Erythroblast (primary cell): ENCODE results near the gene UNC93A.

Experiments
- DNase-seq, 2 experiments: peaks; one replicate each; lab custom pipeline; 2025; lab: John Stamatoyannopoulos, UW
- GATA1 ChIP-seq: IDR thresholded peaks from 2 replicates; pipeline ENCODE4 v1.6.1; 2011; ENCODE audit warnings: low read depth, mild to moderate bottlenecking, control low read depth, low read length, moderate library complexity
- POLR2A ChIP-seq: IDR thresholded peaks from 2 replicates; pipeline ENCODE4 v1.6.1; 2011; ENCODE audit warnings: mild to moderate bottlenecking, low read length

The UNC93A gene

GRCh38 chr6:167328086-167328485 is 37.0 kb downstream of the UNC93A start:
- TF ChIP-seq POLR2A: no peak
- TF ChIP-seq GATA1: no peak
- DNase-seq: no peak

GRCh38 chr6:167329014-167329413 is 37.9 kb downstream of the UNC93A start:
- DNase-seq: no peak
- TF ChIP-seq POLR2A (no peak), GATA1 (no peak)

- DNase-seq: no peak
- TF ChIP-seq POLR2A: no peak
Measured at GRCh38 chr6:167330750-167331149, 39.6 kb downstream of the UNC93A start.

- TF ChIP-seq GATA1 (no peak), POLR2A (no peak)
- no peak for DNase-seq
Measured at GRCh38 chr6:167331565-167331964, 40.5 kb downstream of the UNC93A start.

GRCh38 chr6:167336844-167337630 is 45.9 kb downstream of the UNC93A start:
- TF ChIP-seq GATA1 (no peak), POLR2A (no peak)
- DNase-seq: no peak

GRCh38 chr6:167337675-167338449 is 46.7 kb downstream of the UNC93A start:
- no peak for DNase-seq
- TF ChIP-seq POLR2A (no peak), GATA1 (no peak)

GRCh38 chr6:167338541-167339117 is 47.5 kb downstream of the UNC93A start:
- no peak for DNase-seq
- no peak for TF ChIP-seq POLR2A
- TF ChIP-seq GATA1: no peak

GRCh38 chr6:167341038-167341583 is 50.0 kb downstream of the UNC93A start:
- no peak for TF ChIP-seq GATA1
- no peak for TF ChIP-seq POLR2A
- DNase-seq: no peak

GRCh38 chr6:167341665-167342655 is 50.8 kb downstream of the UNC93A start:
- TF ChIP-seq GATA1 (no peak), POLR2A (no peak)

GRCh38 chr6:167342879-167343610 is 51.9 kb downstream of the UNC93A start:
- no peak for DNase-seq
- TF ChIP-seq POLR2A: no peak
- TF ChIP-seq GATA1: no peak

More at GRCh38 chr6:167341665-167342655, 50.8 kb downstream of the UNC93A start:
- DNase-seq: no peak

- no peak for DNase-seq
- TF ChIP-seq POLR2A: no peak
- no peak for TF ChIP-seq GATA1
Measured at GRCh38 chr6:167345348-167345747, 54.2 kb downstream of the UNC93A start.

- no peak for DNase-seq
- TF ChIP-seq GATA1: no peak
- TF ChIP-seq POLR2A: no peak
Measured at GRCh38 chr6:167345960-167346359, 54.8 kb downstream of the UNC93A start.

- TF ChIP-seq GATA1 (no peak), POLR2A (no peak)
- no peak for DNase-seq
Measured at GRCh38 chr6:167347226-167347625, 56.1 kb downstream of the UNC93A start.
